GM21515 (cell line): ENCODE results near the gene TBC1D7.

Experiments
- ATAC-seq: cut with Tn5 transposase; IDR thresholded peaks from one replicate; pipeline ENCODE4 v1.9.1; 2021; ENCODE audit not compliant: unreplicated experiment

The TBC1D7 gene

DNA sequence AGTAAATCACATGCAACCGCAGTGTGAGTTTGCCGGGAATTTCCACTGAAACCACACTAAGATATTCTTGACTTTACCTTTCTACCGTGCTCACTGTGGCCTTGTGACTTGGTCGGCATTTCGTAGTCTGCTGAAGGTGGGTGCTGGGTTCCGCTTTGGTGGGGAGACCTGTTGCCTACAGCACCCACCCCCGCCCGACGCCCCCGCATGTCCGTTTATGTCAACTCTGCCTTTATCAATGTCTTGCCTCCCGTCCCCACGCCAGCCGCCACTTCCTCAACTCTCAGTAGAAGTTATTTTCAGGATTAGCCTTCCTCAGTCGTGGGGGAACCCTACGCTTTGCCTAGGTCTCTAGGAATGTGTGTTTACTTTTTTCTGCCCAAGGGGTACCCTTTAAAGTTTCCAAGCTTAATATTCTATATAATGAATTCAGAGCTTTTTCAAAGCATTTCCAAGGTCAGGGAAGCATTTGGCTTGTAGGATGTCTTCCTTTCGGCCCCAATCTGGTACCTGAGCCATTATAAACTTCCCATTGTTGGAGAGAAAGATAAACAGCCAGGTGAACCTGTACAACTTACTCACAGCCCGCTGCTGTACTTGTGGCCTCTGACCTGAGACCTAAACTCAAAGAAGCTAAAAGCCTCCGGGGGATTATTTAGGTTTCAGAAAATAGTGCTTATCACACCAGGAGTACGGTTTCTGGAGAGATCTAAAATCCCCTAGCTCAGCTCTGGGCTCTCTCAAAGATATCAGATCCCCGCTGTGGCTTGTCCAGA, 54.2 kb downstream of the TBC1D7 start:
- ATAC-seq, result peak; percentile 55

DNA sequence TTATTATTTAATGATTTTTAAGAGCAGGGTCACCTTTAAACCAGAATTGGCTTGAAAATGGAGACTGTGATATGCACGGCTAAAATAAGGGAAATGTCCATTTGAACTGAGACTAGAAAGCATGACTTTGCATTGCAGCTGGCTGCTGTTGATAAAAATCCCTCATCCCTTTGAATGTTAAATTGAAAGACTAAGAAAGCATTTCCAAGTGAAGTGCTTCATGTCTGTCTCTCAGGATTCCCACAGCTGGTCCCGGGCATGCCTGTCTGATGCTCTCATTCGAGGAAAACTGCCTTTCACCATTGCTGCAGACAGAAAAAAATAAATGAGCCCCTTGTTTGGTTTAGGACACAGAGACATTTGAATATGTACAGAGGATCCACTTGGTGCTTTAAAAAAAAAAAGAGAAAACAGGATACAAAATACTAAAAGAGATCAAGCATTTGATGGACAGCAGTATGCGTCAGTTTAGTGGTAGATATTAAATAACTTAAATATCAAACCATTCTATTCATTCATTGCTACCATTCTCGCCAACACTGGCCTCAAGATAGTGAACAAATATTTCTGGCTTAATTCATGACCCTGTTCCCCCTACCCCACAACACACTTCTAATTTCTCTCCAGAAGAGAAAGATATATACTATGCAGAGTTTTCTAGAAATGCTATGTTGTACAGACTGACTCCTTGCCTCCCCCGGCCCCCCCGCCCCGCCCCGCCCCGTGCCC, 55.0 kb downstream of the TBC1D7 start:
- no peak for ATAC-seq

DNA sequence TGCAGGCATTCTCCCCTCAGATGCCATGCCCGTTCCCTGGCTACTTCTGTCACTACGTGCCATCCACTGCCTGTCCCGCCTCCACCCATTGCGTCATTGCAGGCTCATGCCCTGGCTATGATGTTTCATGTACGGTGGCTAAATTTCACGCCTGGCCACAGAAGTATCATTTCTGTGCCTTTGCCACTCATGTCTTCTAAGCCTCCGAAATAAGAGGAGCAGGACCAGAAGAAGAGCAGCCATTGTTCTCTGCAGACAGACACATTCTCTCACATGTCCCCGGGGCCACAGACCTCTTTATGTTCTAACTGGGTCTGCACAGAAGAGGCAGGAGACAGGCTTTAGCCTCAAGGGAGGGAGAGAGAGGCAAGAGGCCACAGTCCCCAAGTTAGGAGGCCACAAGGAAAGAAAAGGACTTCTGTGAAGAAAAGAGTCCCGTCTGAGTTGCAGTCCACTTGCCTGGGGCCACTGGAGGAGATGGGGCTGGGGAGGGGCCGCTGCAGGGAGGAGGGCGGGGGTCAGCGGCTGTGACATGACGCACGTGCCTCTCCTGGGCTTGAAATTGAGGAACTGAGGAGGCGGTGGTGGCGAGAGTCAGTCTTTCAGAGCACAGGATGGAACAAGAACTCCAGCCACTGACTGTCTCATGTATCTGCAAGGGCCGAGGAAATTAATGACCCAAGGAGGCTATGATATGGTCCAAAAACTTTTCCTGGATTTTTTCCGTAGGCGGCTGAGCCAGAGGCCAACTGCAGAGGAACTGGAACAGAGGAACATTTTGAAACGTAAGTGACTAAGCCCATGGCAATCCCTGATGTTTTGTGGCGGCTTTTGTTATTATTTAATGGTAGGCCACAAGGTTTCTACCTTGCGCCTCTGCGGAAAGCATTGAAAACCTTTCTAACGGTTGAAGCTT, 55.9 kb downstream of the TBC1D7 start:
- peak; percentile 58 for ATAC-seq

- ATAC-seq, result no peak
Measured at GRCh38 chr6:13268913-13269518, 59.3 kb downstream of the TBC1D7 start.

DNA sequence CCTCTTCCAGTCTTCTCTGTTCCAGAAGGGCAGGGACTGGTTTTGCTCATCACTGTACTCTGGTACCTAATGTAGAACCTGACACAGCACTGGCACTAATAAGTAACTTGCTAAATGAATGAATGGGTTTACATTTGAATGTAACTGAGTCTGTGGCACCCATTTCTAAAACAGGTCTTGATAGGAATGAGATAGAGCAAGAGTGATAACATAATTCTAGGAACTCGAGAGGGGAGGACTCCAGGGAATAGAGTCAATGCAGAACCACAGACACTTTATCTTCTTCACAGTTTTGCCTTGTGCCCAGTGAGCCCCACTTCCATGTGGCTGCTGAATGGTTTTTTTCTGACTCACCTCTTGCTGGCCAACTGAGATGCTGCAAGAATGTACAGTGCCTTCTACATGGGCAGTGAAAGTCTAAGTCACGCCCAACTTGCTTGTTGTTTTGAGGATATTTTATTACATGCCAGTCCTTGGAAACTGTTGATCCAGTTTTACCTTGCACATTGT, 61.1 kb downstream of the TBC1D7 start:
- no peak for ATAC-seq

DNA sequence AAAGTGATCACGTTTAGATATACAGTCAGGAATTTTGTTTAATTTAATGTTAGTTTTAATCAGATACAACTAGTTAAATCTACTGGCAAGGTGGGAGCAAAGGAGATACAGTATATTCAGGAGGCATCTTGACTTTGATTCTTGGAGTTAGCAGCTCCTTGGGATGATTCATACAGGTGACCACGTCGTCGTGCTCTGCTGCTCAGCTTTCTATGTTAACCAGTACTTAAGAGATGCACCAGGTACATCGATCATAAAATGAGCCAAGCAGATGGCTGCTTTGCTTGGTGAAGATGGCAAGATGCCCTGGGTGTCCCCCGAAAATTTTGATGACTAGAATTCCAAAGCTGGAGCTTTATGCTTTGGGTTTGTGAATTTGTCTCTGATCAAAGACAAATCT, 64.7 kb downstream of the TBC1D7 start:
- ATAC-seq, result no peak

DNA sequence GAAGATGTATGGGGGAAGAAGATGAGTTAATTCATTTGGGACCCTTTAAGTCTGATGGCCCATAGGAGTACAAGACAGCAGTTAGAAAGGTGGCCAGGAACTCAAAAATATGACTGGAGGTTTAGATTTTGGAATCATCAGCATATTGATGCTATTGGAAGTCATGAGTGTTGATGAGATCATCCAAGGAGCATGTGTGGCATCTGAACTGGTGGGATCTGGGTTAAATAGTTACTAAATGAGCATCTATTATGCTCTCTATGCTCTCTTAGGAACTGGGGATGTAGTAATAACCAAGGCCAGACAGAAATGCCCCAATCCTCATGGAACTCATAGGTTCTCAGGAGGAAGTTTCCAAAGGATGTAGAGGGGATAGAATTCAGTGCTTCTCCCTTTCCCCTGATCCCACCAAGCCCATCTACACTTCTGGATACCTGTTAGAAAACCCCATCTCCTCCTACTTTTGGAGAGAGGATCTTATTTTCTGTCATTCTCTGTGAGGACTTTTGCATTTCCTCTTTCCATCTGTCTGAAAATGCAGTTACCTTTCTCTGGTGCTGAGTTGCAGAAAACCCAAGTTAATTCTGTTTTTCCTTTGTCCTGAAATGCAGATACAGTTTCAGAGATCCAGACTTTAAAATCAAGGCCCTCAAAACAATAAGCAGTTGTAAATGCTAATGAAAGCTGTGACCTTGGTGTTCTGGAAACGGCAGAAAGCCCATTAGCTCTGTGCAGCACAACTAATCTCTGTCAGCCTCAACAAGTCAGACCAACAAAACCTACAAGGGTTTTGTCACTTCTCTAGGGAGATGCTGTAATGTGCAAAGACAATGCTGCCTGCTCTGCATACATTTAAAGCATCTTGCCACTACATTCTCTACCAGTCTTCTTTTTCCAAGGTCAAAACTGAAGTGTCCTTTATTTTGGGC, 65.8 kb downstream of the TBC1D7 start:
- ATAC-seq, result no peak

GRCh38 chr6:13261464-13261994, 66.8 kb downstream of the TBC1D7 start:
- ATAC-seq, result peak; percentile 75

GRCh38 chr6:13260831-13261230, 67.5 kb downstream of the TBC1D7 start:
- ATAC-seq, result no peak

GRCh38 chr6:13260101-13260598, 68.2 kb downstream of the TBC1D7 start:
- no peak for ATAC-seq

- no peak for ATAC-seq
Measured at GRCh38 chr6:13259393-13259792, 68.9 kb downstream of the TBC1D7 start.

DNA sequence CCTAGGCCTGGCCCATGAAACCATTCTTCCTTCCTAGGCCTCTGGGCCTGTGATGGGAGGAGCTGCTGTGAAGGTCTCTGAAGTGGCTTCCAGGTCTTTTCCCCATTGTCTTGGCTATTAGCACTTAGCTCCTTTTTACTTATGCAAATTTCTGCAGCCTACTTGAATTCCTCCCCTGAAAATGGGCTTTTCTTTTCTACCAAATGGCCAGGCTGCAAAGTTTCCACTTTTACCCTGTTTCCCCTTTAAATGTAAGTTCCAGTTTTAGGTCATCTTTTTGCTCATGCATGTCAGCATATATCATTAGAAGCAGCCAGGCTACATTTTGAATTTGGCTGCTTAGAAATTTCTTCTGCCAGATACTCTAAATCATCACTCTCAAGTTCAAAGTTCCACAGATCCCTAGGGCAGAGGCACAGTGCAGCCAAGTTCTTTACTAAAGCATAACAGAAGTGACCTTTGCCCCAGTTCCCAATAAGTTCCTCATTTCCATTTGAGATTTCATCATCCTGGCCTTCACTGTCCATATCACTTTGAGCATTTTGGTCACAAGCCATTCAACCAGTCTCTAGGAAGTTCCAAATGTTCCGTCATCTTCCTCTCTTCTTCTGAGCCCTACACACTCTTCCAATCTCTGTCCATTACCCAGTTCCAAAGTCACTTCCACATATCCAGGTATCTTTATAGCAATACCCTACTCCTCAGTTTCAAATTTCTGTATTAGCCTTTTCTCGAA, 71.9 kb downstream of the TBC1D7 start:
- ATAC-seq, result no peak
